ENCODE measurements around the gene CTTNBP2. TPM values are rescaled to one million over a fixed set of nuclear protein-coding genes. Genes with fewer than 3 reads are reported as not detected.

CTTNBP2 gene
- total RNA-seq, 2 donors from 2014 or later = 1.5 to 1.8 TPM

GRCh38 chr7:117810642-117811512 is 62.4 kb downstream of the CTTNBP2 start:
- Histone ChIP-seq H3K27ac (no peak overlapping the region), H3K4me3 (no peak overlapping the region), H3K4me1 (no peaks in the 10 kb centered on the region), H3K9ac (ENCODE audit: low read depth in 2 of 2, low read length in 2 of 2) (no peak overlapping the region), H3K36me3 (no peaks in the 10 kb centered on the region), H3K27me3 (no peaks in the 10 kb centered on the region), H3K9me3 (no peaks in the 10 kb centered on the region)
- no peak for DNase-seq
- TF ChIP-seq CTCF (IDR thresholded peaks at IDR 0.05) = no peak
- intact Hi-C loops (cut with DNase I) = no loop called here

- Histone ChIP-seq H3K36me3 (no peaks in the 10 kb centered on the region), H3K9ac (ENCODE audit: low read depth in 2 of 2, low read length in 2 of 2) (no peak overlapping the region), H3K4me3 (no peak overlapping the region), H3K9me3 (no peaks in the 10 kb centered on the region), H3K27me3 (no peaks in the 10 kb centered on the region), H3K27ac (no peak overlapping the region), H3K4me1 (no peaks in the 10 kb centered on the region)
- DNase-seq = no peak
- no peak for TF ChIP-seq CTCF (IDR thresholded peaks at IDR 0.05)
- intact Hi-C loops (cut with DNase I) = no loop called here
Observed at GRCh38 chr7:117809958-117810357, 63.3 kb downstream of the CTTNBP2 start.

- H3K27me3 ChIP-seq = no peaks in the 10 kb centered on the region
- no peaks in the 10 kb centered on the region for H3K4me1 ChIP-seq
- DNase-seq = no peak
- no peak overlapping the region for H3K4me3 ChIP-seq
- no peak for TF ChIP-seq CTCF (IDR thresholded peaks at IDR 0.05)
- no peaks in the 10 kb centered on the region for H3K36me3 ChIP-seq
- H3K9ac ChIP-seq (ENCODE audit: low read depth in 2 of 2, low read length in 2 of 2) = no peak overlapping the region
- intact Hi-C loops (cut with DNase I) = no loop called here
- H3K27ac ChIP-seq = no peak overlapping the region
- H3K9me3 ChIP-seq = no peaks in the 10 kb centered on the region
Observed at GRCh38 chr7:117808910-117809705, 64.1 kb downstream of the CTTNBP2 start.

GRCh38 chr7:117808341-117808757 is 64.9 kb downstream of the CTTNBP2 start:
- no peak overlapping the region for H3K27ac ChIP-seq
- H3K4me1 ChIP-seq = no peaks in the 10 kb centered on the region
- H3K4me3 ChIP-seq = no peak overlapping the region
- no peak for DNase-seq
- H3K9ac ChIP-seq (ENCODE audit: low read depth in 2 of 2, low read length in 2 of 2) = no peak overlapping the region
- intact Hi-C loops (cut with DNase I) = no loop called here
- no peaks in the 10 kb centered on the region for H3K36me3 ChIP-seq
- TF ChIP-seq CTCF (IDR thresholded peaks at IDR 0.05) = no peak
- H3K9me3 ChIP-seq = no peaks in the 10 kb centered on the region
- H3K27me3 ChIP-seq = no peaks in the 10 kb centered on the region

GRCh38 chr7:117807676-117808075 is 65.6 kb downstream of the CTTNBP2 start:
- Histone ChIP-seq H3K4me3 (no peak overlapping the region), H3K27me3 (no peaks in the 10 kb centered on the region), H3K36me3 (no peaks in the 10 kb centered on the region), H3K9me3 (no peaks in the 10 kb centered on the region), H3K27ac (no peak overlapping the region), H3K4me1 (no peaks in the 10 kb centered on the region), H3K9ac (ENCODE audit: low read depth in 2 of 2, low read length in 2 of 2) (no peak overlapping the region)
- no peak for DNase-seq
- TF ChIP-seq CTCF (IDR thresholded peaks at IDR 0.05) = no peak
- intact Hi-C loops (cut with DNase I) = no loop called here
